CD4-positive, alpha-beta T cell treated with Interleukin-15 for 1 hour (primary cell): Measurements from ENCODE around the gene IRF2BPL.
A peak's percentile ranks its signal among the peaks of the same experiment; 100 is the strongest.

ENCODE experiments used
- DNase-seq: peaks from one replicate; pipeline ENCODE4 v3.0.0-alpha.2; 2020

IRF2BPL gene

DNA sequence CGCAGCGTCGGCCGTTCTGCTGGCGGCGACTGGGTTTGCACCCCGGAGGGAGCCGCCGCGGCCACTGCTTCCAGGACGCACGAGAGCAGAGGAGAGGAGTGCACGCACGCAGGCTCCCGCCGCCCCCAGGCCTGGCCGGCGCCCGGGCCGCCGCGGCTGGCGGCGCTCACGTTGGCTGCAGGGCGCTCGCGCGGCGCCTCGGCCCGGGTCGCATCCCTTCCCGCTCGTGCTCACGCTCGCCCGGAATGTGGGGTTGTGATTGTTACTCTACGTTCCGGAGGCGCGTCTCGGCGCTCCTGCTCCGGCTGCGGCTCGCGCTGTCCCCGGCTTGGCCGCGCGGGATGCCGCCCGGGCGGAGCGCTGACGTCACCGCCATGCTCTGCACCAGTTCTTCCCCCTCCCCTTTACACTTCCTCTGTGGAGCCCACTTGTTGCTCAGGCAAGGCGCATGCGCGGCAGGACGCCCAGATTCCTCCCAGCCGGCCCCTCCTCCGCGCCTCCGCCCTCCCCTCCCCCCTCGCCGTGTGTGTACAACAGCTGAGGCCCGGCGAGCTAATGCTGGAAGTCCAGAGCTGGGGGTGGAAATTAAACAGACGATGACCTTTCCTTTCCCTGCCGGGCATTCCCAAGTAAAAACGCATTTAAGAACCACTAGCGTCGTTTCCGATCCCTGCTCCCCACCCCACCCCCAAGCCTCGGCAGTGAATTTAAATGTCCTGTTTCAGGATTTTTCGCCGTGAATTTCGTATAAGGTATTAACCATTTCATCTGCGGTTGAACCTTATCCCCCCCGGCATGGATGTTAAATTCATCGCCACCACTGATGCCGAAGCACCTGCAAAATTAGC lies at the start of gene IRF2BPL:
Gene IRF2BPL (minus strand): TSS at position 325 of the 848 bp plus-strand sequence. CDS start 916 bp downstream, outside the sequence.
- DNase-seq: peak; percentile 97

GRCh38 chr14:77077040-77077439 lies 48.5 kb upstream of the IRF2BPL start:
- DNase-seq: no peak

GRCh38 chr14:77076113-77076631 lies 47.7 kb upstream of the IRF2BPL start:
- no peak for DNase-seq

- DNase-seq: no peak
Observed at GRCh38 chr14:77074969-77075368, 46.5 kb upstream of the IRF2BPL start.

GRCh38 chr14:77071938-77072388 lies 43.5 kb upstream of the IRF2BPL start:
- no peak for DNase-seq

GRCh38 chr14:77069551-77069950 lies 41.0 kb upstream of the IRF2BPL start:
- DNase-seq: no peak

DNA sequence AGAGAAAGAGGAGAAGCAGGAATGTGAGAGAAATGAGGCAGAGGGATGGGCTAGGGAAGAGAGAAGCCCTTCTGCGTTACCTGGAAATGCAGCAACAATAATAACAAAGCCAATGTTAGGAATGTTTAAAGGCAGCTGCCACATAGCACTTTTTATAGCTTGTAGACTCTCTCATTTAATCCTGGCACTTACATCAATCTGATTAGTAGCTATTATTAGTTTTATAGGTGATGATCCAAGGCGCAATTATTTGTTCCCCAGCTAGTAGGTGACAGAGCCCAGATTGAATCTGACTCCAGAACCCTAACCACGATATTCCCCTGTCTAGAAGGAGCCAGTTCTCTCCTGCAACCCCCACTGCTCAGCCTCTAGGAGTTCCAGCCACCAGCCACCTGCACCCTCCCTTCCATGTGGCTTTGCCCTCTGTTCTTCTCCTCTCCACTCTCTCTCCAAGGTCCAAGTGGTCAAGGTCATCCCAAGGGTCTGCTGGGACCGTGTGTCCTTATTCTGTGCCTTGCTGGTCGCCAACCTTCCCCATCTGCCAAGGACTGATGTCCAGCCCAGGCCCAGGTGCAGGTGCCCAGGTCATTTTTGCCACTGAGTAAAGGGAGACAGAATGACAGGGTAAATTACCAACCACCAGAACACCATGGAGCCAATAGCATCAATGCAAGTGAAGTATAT lies 40.2 kb upstream of the IRF2BPL start:
- no peak for DNase-seq

- peak; percentile 54 for DNase-seq
Observed at GRCh38 chr14:77067632-77068516, 39.4 kb upstream of the IRF2BPL start.

GRCh38 chr14:77066578-77067172 lies 38.2 kb upstream of the IRF2BPL start:
- no peak for DNase-seq

DNA sequence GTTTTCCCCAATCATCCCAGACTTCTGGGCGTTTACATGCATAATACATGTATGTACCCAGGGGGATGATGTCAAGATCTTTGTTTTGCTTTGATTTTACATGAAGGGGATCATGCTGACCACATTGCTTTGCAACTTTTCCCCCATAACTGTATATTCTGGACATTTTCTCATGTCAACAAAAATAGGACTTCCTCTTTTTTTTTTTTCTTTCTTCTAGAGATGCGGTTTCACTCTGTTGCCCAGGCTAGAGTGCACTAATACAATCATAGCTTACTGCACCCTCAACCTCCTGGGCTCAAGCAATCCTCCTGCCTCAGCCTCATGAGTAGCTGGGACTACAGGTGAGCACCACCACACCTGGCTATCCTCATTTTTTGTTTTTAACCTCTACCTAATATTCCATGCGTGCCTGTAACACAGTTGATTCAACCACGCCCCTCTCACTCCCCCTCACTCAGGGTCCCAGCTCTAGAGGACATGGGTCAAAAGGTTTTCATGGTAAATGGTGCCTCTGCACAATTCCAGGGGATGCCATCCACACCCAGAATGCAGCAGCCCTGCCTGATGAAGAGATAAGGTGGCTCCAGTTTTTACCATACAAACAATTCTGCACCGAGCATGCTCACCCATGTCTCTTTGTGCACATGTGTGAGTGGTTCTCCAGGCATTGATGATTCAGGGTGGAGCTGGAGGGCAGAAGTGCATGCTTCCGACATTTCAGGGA lies 37.5 kb upstream of the IRF2BPL start:
- DNase-seq: no peak

GRCh38 chr14:77064521-77065178 lies 36.1 kb upstream of the IRF2BPL start:
- no peak for DNase-seq

GRCh38 chr14:77063571-77064171 lies 35.2 kb upstream of the IRF2BPL start:
- no peak for DNase-seq

DNA sequence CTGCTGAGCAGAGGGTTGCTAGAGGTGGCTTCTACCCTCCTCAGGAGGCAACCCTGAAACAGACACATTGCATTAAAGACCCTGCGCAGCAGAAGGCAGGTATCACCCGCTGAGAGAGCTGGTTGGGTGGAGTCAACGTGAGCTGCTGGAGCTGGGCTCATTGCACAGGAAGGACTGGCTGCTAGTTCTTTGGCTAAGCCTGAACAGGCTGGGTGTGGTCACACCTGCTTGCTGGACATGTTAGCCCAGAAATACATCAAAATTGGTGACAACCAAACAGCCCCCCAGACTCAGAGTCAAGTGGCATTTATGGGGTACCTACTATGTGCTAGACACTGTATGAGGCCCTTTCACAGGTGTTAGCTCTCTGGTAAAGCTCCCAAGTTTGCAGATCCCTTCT lies 33.8 kb upstream of the IRF2BPL start:
- no peak for DNase-seq

DNA sequence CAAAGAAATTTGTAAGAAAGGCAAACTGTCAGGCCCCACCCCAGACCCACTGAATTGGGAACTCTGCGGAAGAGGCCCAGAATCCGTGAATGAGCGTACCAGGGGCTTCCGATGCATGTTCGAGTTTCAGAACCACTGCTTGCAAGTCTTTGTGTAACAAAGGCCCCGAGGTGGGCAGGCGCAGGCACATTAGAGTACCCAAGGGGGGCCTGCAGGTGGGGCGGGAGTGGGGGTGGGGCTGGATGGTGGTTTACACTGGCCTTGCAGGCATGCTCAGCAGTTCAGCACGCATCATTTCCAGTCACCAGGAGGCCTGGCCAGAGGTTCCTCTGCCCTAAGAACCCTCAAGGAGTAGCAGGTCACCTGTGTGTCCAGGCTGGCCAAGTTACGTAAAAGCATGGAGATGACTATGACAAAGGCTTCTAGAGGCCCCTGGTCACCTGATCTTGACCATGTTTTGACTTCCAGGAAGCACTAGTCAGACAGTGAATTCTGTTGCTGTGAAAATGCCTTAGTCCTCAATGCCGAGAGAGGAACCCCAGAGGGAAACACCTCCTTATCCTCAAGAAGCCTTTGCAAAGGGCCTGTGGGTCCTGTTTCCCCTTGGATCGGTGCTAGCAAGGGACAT lies 33.2 kb upstream of the IRF2BPL start:
- DNase-seq: no peak

- no peak for DNase-seq
Observed at GRCh38 chr14:77059276-77059915, 30.9 kb upstream of the IRF2BPL start.

- no peak for DNase-seq
Observed at GRCh38 chr14:77058785-77059184, 30.3 kb upstream of the IRF2BPL start.

DNA sequence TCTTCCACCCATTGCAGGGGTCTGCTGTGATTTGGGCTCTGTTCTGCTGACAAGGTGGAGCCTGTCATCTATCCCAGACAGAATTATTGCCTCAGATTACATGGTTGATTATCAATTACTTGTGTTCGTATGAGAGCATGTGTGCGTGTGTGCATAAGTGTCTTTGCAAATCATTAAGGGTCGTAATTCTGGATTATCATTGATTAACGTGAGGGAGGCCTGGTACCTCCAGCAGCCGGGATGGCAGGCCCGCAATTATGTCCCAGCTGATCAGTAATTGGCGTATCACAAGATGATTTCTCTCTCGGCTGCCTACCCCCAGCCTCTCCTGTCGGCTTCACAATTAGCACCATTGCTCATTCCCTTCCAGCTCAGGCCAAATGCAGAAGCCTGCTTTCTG lies 29.6 kb upstream of the IRF2BPL start:
- DNase-seq: no peak

GRCh38 chr14:77055981-77056380 lies 27.5 kb upstream of the IRF2BPL start:
- DNase-seq: no peak

GRCh38 chr14:77055306-77055705 lies 26.8 kb upstream of the IRF2BPL start:
- DNase-seq: no peak
